ENCODE data around the gene TGFA.

TGFA gene

GRCh38 chr2:70412294-70413070 is 141.1 kb downstream of the TGFA start:
- DNase-seq: no peak

- no peak for DNase-seq
Measured at GRCh38 chr2:70411483-70412125, 142.0 kb downstream of the TGFA start.

- no peak for DNase-seq
Measured at GRCh38 chr2:70403267-70404053, 150.2 kb downstream of the TGFA start.

- DNase-seq: no peak
Measured at GRCh38 chr2:70400539-70400938, 153.1 kb downstream of the TGFA start.

GRCh38 chr2:70399046-70399445 is 154.6 kb downstream of the TGFA start:
- no peak for DNase-seq

Measured in suppressor macrophage treated with lipopolysaccharide for 4 hours (primary cell).